GM12874 (cell line): ENCODE data around the gene PLN.

Experiments used
- TF ChIP-seq, protein P1 (sequence below): IDR thresholded peaks from 2 replicates; pipeline ENCODE4 v1.5.1; 2011; ENCODE audit warnings: low read depth, mild to moderate bottlenecking, control low read depth, low read length, moderate library complexity; ENCODE audit not compliant: insufficient read depth

Gene PLN

GRCh38 chr6:118591897-118592296 lies 43.8 kb downstream of the PLN start:
- TF ChIP-seq, protein P1, sequence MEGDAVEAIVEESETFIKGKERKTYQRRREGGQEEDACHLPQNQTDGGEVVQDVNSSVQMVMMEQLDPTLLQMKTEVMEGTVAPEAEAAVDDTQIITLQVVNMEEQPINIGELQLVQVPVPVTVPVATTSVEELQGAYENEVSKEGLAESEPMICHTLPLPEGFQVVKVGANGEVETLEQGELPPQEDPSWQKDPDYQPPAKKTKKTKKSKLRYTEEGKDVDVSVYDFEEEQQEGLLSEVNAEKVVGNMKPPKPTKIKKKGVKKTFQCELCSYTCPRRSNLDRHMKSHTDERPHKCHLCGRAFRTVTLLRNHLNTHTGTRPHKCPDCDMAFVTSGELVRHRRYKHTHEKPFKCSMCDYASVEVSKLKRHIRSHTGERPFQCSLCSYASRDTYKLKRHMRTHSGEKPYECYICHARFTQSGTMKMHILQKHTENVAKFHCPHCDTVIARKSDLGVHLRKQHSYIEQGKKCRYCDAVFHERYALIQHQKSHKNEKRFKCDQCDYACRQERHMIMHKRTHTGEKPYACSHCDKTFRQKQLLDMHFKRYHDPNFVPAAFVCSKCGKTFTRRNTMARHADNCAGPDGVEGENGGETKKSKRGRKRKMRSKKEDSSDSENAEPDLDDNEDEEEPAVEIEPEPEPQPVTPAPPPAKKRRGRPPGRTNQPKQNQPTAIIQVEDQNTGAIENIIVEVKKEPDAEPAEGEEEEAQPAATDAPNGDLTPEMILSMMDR, result no peak

DNA sequence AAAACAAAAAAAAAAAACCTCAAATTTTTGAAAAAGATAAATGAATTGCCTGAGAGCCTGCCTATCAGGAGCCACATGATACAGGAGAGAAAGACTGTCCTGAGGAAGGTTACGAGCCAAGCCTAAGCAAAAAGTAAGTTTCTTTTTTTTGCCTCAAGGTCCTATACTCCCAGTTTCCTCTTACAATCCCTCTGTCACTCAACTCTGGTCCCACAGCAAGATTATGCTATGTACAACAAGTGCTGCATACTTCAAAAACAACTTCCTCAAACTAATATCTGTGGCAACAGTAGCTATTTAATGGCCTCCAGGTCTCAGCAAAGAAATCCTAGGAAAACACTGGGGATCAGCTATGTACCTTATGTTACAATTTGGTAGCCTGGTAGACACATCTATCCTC lies 46.8 kb downstream of the PLN start:
- TF ChIP-seq, protein P1, result no peak

DNA sequence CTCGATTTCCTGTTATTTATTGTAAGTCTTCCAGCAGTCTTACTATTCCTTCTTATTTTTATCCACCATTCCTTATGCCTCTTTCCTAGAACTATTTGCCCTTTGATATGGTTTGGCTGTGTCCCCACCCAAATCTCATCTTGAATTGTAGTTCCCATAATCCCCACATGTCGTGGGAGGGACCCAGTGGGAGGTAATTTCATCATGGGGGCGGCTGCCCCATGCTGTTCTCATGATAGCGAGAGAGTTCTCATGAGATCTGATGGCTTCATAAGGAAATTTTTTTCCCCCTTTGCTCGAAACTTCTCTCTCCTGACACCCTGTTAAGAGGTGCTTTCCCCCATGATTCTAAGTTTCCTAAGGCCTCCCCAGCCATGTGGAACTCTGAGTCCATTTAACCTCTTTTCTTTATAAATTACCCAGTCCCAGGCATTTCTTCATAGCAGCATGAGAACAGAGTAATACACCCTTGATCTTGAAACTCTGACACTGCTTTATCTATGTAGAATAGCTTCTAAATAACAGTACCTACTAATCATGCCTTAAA lies 48.8 kb downstream of the PLN start:
- TF ChIP-seq, protein P1, result no peak

- TF ChIP-seq, protein P1, result no peak
These were observed 49.5 kb downstream of the PLN start for GRCh38 chr6:118597636-118598035.

DNA sequence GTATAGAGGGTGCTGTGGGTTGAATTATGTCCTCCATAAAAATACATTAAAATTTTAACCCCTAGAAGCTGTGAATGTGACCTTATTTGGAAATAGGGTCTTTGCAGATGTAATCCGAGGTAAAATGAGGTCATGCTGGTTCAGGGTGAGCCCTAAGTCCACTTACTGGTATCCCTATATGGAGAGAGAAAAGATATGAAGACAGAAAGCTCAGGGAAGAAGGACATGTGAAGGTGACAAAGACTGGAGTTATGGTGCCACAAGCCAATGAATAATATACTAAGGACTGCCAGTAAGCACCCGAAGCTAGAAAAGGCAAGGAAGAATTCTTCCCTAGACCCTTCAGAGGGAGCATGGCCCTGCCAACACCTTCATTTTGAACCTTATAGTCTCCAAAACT lies 50.2 kb downstream of the PLN start:
- TF ChIP-seq, protein P1, result no peak

DNA sequence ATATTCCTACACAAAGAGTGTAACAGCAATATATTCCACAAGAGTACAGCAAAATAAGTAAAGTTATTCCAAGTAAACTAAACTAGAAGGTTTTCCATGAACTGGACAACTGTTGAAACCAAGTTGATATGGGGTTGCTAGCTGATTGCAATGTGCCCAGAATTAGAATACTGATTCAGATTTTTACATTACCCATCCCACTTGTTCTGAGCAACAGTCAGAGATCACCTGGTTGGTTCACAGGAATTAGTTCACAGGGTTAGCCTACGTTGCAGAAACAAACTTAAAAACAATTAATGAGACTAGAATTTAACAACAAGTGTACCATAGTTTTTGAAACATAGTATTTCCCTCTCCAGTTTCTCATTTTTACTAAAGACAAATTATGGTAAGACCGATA lies 54.2 kb downstream of the PLN start:
- TF ChIP-seq, protein P1, result no peak

GRCh38 chr6:118603372-118603771 lies 55.3 kb downstream of the PLN start:
- TF ChIP-seq, protein P1, result no peak
